OCI-LY1 (cell line): Measurements from ENCODE around the gene ZBP1.

Source experiments
- H2AFZ ChIP-seq: fragments of 200-600 bp; sonication (generic), shearing (Covaris generic); 2 replicates; pipeline ENCODE4 v1.6.0; 2014; ENCODE audit warnings: antibody characterized with exemption, mild to moderate bottlenecking, low read length
- H3F3A ChIP-seq: fragments of 200-600 bp; sonication (generic), shearing (Covaris generic); 2 replicates; pipeline ENCODE4 v1.6.0; 2014; ENCODE audit warnings: mild to moderate bottlenecking, antibody characterized with exemption, low read length, moderate library complexity; ENCODE audit not compliant: insufficient read depth
- H3K27ac ChIP-seq: fragments of 200-600 bp; sonication (generic); 2 replicates; pipeline ENCODE4 v1.5.1; 2014; ENCODE audit warnings: low read length, mixed run types, mild to moderate bottlenecking, low read depth; ENCODE audit not compliant: poor library complexity, severe bottlenecking
- H3K27me3 ChIP-seq: fragments of 200-600 bp; sonication (generic); 2 replicates; pipeline ENCODE4 v1.6.0; 2014; ENCODE audit warnings: antibody characterized with exemption, mild to moderate bottlenecking, low read length, moderate library complexity; ENCODE audit not compliant: insufficient read depth
- H3K36me3 ChIP-seq: fragments of 200-600 bp; sonication (generic); 2 replicates; pipeline ENCODE4 v1.6.1; 2014; ENCODE audit warnings: mild to moderate bottlenecking, antibody characterized with exemption, low read length, moderate library complexity, mixed read lengths; ENCODE audit not compliant: insufficient read depth
- H3K4me1 ChIP-seq: fragments of 200-600 bp; sonication (generic); 2 replicates; pipeline ENCODE4 v1.5.1; 2014; ENCODE audit warnings: mild to moderate bottlenecking, low read length, moderate library complexity; ENCODE audit not compliant: insufficient read depth, severe bottlenecking
- H3K4me2 ChIP-seq: fragments of 200-600 bp; sonication (generic), shearing (Covaris generic); 2 replicates; pipeline ENCODE4 v1.6.1; 2014; ENCODE audit warnings: low read length
- H3K4me3 ChIP-seq: fragments of 200-600 bp; sonication (generic); 2 replicates; pipeline ENCODE4 v1.5.1; 2014; ENCODE audit warnings: low read length, low read depth, mild to moderate bottlenecking, mixed read lengths; ENCODE audit not compliant: poor library complexity, severe bottlenecking
- H3K79me2 ChIP-seq: fragments of 200-600 bp; shearing (Covaris generic); 2 replicates; pipeline ENCODE4 v1.6.1; 2016; ENCODE audit warnings: mixed run types, low read length, mixed read lengths; ENCODE audit not compliant: insufficient read depth
- H3K9ac ChIP-seq: fragments of 200-600 bp; sonication (generic), shearing (Covaris generic); 2 replicates; pipeline ENCODE4 v1.6.1; 2014; ENCODE audit warnings: mild to moderate bottlenecking, low read length, mixed read lengths
- H3K9me2 ChIP-seq: fragments of 200-600 bp; sonication (generic), shearing (Covaris generic); 2 replicates; pipeline ENCODE4 v1.6.1; 2014; ENCODE audit warnings: low read depth, mild to moderate bottlenecking, low read length, mixed read lengths
- H3K9me3 ChIP-seq: fragments of 200-600 bp; shearing (Covaris generic); 2 replicates; pipeline ENCODE4 v1.6.1; 2014; ENCODE audit warnings: low read length, mixed read lengths
- H4K20me1 ChIP-seq: fragments of 200-600 bp; sonication (generic), shearing (Covaris generic); 2 replicates; pipeline ENCODE4 v1.6.0; 2016; ENCODE audit warnings: mild to moderate bottlenecking, low read length; ENCODE audit not compliant: insufficient read depth
- EZH2 ChIP-seq: fragments of 200-600 bp; sonication (generic), shearing (Covaris generic); IDR thresholded peaks from 2 replicates; pipeline ENCODE4 v1.8.0; 2017; ENCODE audit warnings: borderline replicate concordance, mixed run types, mild to moderate bottlenecking, antibody characterized with exemption, low read length, moderate library complexity, mixed read lengths
- TF ChIP-seq, protein P1 (sequence below): fragments of 200-600 bp; sonication (generic), shearing (Covaris generic); IDR thresholded peaks from 2 replicates; pipeline ENCODE4 v1.5.1; 2017; ENCODE audit warnings: mild to moderate bottlenecking, antibody characterized with exemption, low read length, moderate library complexity, mixed read lengths

ZBP1 gene

DNA sequence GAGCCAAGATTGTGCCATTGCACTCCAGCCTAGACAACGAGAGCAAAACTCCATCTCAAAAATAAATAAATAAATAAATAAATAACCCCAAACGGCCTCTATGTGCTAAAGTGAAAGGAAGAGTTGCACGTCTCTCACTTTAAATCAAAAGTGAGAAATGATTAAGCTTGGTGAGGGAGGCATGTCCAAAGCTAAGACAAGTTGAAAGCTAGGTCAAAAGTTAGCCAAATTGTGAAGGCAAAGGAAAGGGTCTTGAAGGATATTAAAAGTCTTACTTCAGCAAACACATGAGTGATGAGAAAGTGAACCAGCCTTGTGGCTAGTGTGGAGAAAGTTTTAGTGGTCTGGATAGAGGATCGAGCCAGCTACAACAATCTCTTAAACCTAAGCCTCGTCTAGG lies 14.3 kb downstream of the ZBP1 start:
- no peak overlapping the region for H2AFZ ChIP-seq
- no peaks in the 10 kb centered on the region for H4K20me1 ChIP-seq
- H3F3A ChIP-seq: no peaks in the 10 kb centered on the region
- TF ChIP-seq, protein P1, sequence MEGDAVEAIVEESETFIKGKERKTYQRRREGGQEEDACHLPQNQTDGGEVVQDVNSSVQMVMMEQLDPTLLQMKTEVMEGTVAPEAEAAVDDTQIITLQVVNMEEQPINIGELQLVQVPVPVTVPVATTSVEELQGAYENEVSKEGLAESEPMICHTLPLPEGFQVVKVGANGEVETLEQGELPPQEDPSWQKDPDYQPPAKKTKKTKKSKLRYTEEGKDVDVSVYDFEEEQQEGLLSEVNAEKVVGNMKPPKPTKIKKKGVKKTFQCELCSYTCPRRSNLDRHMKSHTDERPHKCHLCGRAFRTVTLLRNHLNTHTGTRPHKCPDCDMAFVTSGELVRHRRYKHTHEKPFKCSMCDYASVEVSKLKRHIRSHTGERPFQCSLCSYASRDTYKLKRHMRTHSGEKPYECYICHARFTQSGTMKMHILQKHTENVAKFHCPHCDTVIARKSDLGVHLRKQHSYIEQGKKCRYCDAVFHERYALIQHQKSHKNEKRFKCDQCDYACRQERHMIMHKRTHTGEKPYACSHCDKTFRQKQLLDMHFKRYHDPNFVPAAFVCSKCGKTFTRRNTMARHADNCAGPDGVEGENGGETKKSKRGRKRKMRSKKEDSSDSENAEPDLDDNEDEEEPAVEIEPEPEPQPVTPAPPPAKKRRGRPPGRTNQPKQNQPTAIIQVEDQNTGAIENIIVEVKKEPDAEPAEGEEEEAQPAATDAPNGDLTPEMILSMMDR: no peak
- H3K4me1 ChIP-seq: no peaks in the 10 kb centered on the region
- H3K9me2 ChIP-seq: no peaks in the 10 kb centered on the region
- no peaks in the 10 kb centered on the region for H3K9me3 ChIP-seq
- peaks cover 20% of the 10 kb centered on the region for H3K27me3 ChIP-seq
- H3K4me2 ChIP-seq: no peak overlapping the region
- no peak overlapping the region for H3K4me3 ChIP-seq
- no peak overlapping the region for H3K27ac ChIP-seq
- no peaks in the 10 kb centered on the region for H3K36me3 ChIP-seq
- H3K79me2 ChIP-seq: no peaks in the 10 kb centered on the region
- no peak overlapping the region for H3K9ac ChIP-seq

DNA sequence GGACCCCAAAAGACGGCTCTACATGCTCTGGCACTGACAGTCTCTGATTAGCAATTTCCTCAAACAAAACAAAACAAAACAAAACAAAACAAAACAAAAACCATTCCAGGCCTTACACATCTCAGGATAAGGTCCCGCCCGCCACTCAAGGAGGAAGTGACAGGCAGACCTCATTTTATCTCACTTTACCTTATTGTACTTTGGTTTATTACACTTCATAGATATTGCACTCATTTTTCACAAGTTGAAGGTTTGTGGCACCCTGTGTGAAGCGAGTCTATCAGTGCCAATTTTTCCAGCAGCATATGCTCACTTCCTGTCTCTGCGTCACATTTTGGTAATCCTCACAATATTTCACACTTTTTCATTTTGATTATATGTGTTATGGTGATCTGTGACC lies 15.2 kb downstream of the ZBP1 start:
- no peak for TF ChIP-seq EZH2
- TF ChIP-seq, protein P1: no peak
- H2AFZ ChIP-seq: no peak overlapping the region

GRCh38 chr20:57603120-57603519 lies 17.1 kb downstream of the ZBP1 start:
- Histone ChIP-seq H3K36me3 (no peaks in the 10 kb centered on the region), H3K9me3 (no peaks in the 10 kb centered on the region), H3K4me2 (no peak overlapping the region), H3K9me2 (no peaks in the 10 kb centered on the region), H2AFZ (no peak overlapping the region), H3F3A (no peaks in the 10 kb centered on the region), H3K27ac (no peak overlapping the region), H3K9ac (no peak overlapping the region), H3K4me3 (no peak overlapping the region), H3K4me1 (no peaks in the 10 kb centered on the region), H3K27me3 (peaks cover 13% of the 10 kb centered on the region), H4K20me1 (no peaks in the 10 kb centered on the region), H3K79me2 (no peaks in the 10 kb centered on the region)
- TF ChIP-seq EZH2: no peak
- TF ChIP-seq, protein P1: no peak

More for the DNA sequence above, 15.2 kb downstream of the ZBP1 start:
- Histone ChIP-seq H3K27me3 (peaks cover 20% of the 10 kb centered on the region), H3K27ac (no peak overlapping the region), H3F3A (no peaks in the 10 kb centered on the region), H3K4me2 (no peak overlapping the region), H3K79me2 (no peaks in the 10 kb centered on the region), H4K20me1 (no peaks in the 10 kb centered on the region), H3K4me1 (no peaks in the 10 kb centered on the region), H3K9ac (no peak overlapping the region), H3K36me3 (no peaks in the 10 kb centered on the region), H3K4me3 (no peak overlapping the region), H3K9me3 (no peaks in the 10 kb centered on the region), H3K9me2 (no peaks in the 10 kb centered on the region)
